Liver (tissue), 3 donors: ENCODE data around the gene RAPGEF1.

Experiments
- FOXA1 ChIP-seq: IDR thresholded peaks from 2 replicates; pipeline ENCODE4 v1.6.1; 2016; ENCODE audit warnings: antibody characterized with exemption
- GABPA ChIP-seq, 2 donors: IDR thresholded peaks in 1 of 2; conservative IDR thresholded peaks in 1 of 2; 2 replicates each; pipeline ENCODE4 v1.6.1; 2016; ENCODE audit warnings: antibody characterized with exemption in 2 of 2, mild to moderate bottlenecking in 1 of 2, moderate library complexity in 1 of 2
- RAD21 ChIP-seq, 2 donors: IDR thresholded peaks; 2 replicates each; pipeline ENCODE4 v1.6.1; 2016; ENCODE audit warnings: antibody characterized with exemption in 2 of 2, mild to moderate bottlenecking in 2 of 2
- YY1 ChIP-seq: IDR thresholded peaks from 2 replicates; pipeline ENCODE4 v1.6.1; 2016; ENCODE audit warnings: antibody characterized with exemption, mild to moderate bottlenecking
- TF ChIP-seq, protein P1 (sequence below): fragments of 150-350 bp; IDR thresholded peaks from 2 replicates; pipeline ENCODE4 v1.5.1; 2017; ENCODE audit warnings: improper control_type of control experiment, low read depth, low read length; ENCODE audit not compliant: missing input control
- TF ChIP-seq, protein P2 (sequence below): IDR thresholded peaks from 2 replicates; pipeline ENCODE4 v1.6.1; 2016; ENCODE audit warnings: antibody characterized with exemption
- donor health status: healthy.
- donor health status: healthy.

DNA sequence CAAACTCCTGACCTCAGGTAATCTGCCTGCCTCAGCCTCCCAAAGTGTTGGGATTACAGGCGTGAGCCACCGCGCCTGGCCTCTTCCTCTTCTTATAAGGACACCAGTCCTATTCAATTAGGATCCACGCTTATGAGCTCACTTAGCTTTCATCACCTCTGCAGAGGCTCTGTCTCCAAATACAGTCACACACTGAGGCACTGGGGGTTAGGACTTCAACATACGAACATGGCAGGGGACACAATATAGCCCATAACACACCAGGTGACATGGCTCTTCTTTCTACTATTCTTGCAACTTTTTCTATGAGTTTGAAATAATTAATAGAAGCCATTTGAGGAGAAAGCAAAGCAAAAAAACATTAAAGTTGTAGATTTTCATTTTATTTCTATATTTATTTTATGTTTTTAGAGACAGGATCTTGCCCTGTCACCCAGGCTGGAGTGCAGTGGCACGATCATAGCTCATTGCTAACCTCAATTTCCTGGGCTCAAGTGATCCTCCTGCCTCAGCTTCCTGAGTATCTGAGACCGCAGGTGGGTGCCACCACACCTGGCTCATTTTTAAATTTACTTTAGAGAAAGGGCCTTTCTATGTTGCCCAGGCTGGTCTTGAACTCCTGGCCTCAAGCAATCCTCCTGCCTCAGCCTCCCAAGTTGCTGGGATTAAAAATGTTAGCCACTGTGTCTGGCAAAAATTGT, 200.5 kb downstream of the RAPGEF1 start:
- TF ChIP-seq, protein P1, sequence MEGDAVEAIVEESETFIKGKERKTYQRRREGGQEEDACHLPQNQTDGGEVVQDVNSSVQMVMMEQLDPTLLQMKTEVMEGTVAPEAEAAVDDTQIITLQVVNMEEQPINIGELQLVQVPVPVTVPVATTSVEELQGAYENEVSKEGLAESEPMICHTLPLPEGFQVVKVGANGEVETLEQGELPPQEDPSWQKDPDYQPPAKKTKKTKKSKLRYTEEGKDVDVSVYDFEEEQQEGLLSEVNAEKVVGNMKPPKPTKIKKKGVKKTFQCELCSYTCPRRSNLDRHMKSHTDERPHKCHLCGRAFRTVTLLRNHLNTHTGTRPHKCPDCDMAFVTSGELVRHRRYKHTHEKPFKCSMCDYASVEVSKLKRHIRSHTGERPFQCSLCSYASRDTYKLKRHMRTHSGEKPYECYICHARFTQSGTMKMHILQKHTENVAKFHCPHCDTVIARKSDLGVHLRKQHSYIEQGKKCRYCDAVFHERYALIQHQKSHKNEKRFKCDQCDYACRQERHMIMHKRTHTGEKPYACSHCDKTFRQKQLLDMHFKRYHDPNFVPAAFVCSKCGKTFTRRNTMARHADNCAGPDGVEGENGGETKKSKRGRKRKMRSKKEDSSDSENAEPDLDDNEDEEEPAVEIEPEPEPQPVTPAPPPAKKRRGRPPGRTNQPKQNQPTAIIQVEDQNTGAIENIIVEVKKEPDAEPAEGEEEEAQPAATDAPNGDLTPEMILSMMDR = no peak
- TF ChIP-seq YY1 (no peak), RAD21 (IDR thresholded peaks at IDR 0.05) (no peak), GABPA (IDR thresholded peaks at IDR 0.05 in 1 of 2, conservative IDR thresholded peaks at IDR 0.05 in 1 of 2) (no peak), FOXA1 (no peak)
- TF ChIP-seq, protein P2, sequence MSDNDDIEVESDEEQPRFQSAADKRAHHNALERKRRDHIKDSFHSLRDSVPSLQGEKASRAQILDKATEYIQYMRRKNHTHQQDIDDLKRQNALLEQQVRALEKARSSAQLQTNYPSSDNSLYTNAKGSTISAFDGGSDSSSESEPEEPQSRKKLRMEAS = no peak
